Measurements from ENCODE around the gene SH3RF3. TPM values are rescaled to one million over a fixed set of nuclear protein-coding genes. Genes with fewer than 3 reads are reported as not detected.

The SH3RF3 gene
- total RNA-seq, 1 donor from 2014 or later: 0.28 TPM

- Histone ChIP-seq H2AFZ (replicated peaks) (no peak overlapping the region), H3K27me3 (no peaks in the 10 kb centered on the region), H3K79me2 (ENCODE audit: low read depth) (no peaks in the 10 kb centered on the region), H4K20me1 (ENCODE audit: low read depth) (no peaks in the 10 kb centered on the region), H3K4me3 (no peak overlapping the region), H3F3A (ENCODE audit: low read depth) (peaks cover 13% of the 10 kb centered on the region), H3K4me1 (peaks cover 23% of the 10 kb centered on the region), H3K9me3 (ENCODE audit: low read depth) (no peaks in the 10 kb centered on the region), H3K36me3 (no peaks in the 10 kb centered on the region), H3K27ac (no peak overlapping the region), H3K9ac (no peak overlapping the region), H3K4me2 (no peak overlapping the region)
- Mint-ChIP-seq H3K9me3 (no peaks in the 10 kb centered on the region), H3K27ac (no peak overlapping the region), H3K27me3 (ENCODE audit: insufficient read depth, low read depth) (peaks cover 24% of the 10 kb centered on the region), H3K36me3 (no peaks in the 10 kb centered on the region), H3K4me1 (peaks cover 61% of the 10 kb centered on the region), H3K4me3 (no peak overlapping the region)
- DNase-seq (ENCODE audit: low spot score): no peak
- no peak for TF ChIP-seq CTCF (IDR thresholded peaks at IDR 0.05)
- no peak for TF ChIP-seq EZH2 (IDR thresholded peaks at IDR 0.05)
- no peak for TF ChIP-seq EZH2phosphoT487 (IDR thresholded peaks at IDR 0.05)
These were observed 258.3 kb downstream of the SH3RF3 start for GRCh38 chr2:109387221-109387735.

- Mint-ChIP-seq H3K27me3 (ENCODE audit: insufficient read depth, low read depth) (peaks cover 24% of the 10 kb centered on the region), H3K4me1 (peaks cover 55% of the 10 kb centered on the region), H3K4me3 (peak overlapping the region; percentile 2), H3K36me3 (no peaks in the 10 kb centered on the region), H3K9me3 (no peaks in the 10 kb centered on the region), H3K27ac (peak overlapping the region; percentile 0)
- no peak overlapping the region for H3K27ac ChIP-seq
- H2AFZ ChIP-seq (replicated peaks): no peak overlapping the region
- no peaks in the 10 kb centered on the region for H3K27me3 ChIP-seq
- DNase-seq (ENCODE audit: low spot score): no peak
- TF ChIP-seq CTCF (IDR thresholded peaks at IDR 0.05): no peak
- no peak for TF ChIP-seq EZH2phosphoT487 (IDR thresholded peaks at IDR 0.05)
- no peak for TF ChIP-seq EZH2 (IDR thresholded peaks at IDR 0.05)
- H3K9ac ChIP-seq: no peak overlapping the region
- H3K36me3 ChIP-seq: no peaks in the 10 kb centered on the region
- H3K4me1 ChIP-seq: peaks cover 19% of the 10 kb centered on the region
- H3K9me3 ChIP-seq (ENCODE audit: low read depth): no peaks in the 10 kb centered on the region
- H3K4me3 ChIP-seq: no peak overlapping the region
- H3F3A ChIP-seq (ENCODE audit: low read depth): peaks cover 13% of the 10 kb centered on the region
- no peak overlapping the region for H3K4me2 ChIP-seq
- H4K20me1 ChIP-seq (ENCODE audit: low read depth): no peaks in the 10 kb centered on the region
- H3K79me2 ChIP-seq (ENCODE audit: low read depth): no peaks in the 10 kb centered on the region
These were observed 258.9 kb downstream of the SH3RF3 start for GRCh38 chr2:109387778-109388469.

GRCh38 chr2:109391243-109391642 lies 262.2 kb downstream of the SH3RF3 start:
- H3K9me3 Mint-ChIP-seq: no peaks in the 10 kb centered on the region
- H3K36me3 Mint-ChIP-seq: no peaks in the 10 kb centered on the region
- H3K27me3 ChIP-seq: no peaks in the 10 kb centered on the region
- H3K79me2 ChIP-seq (ENCODE audit: low read depth): no peaks in the 10 kb centered on the region
- H3F3A ChIP-seq (ENCODE audit: low read depth): peaks cover 9% of the 10 kb centered on the region
- H3K9me3 ChIP-seq (ENCODE audit: low read depth): no peaks in the 10 kb centered on the region
- DNase-seq (ENCODE audit: low spot score): no peak
- no peak overlapping the region for H3K4me2 ChIP-seq
- H3K4me3 ChIP-seq: no peak overlapping the region
- peaks cover 16% of the 10 kb centered on the region for H3K4me1 ChIP-seq
- H3K4me3 Mint-ChIP-seq: no peak overlapping the region
- H3K4me1 Mint-ChIP-seq: peaks cover 54% of the 10 kb centered on the region
- no peaks in the 10 kb centered on the region for H4K20me1 ChIP-seq (ENCODE audit: low read depth)
- no peak overlapping the region for H3K27ac ChIP-seq
- no peak overlapping the region for H2AFZ ChIP-seq (replicated peaks)
- no peak for TF ChIP-seq CTCF (IDR thresholded peaks at IDR 0.05)
- TF ChIP-seq EZH2 (IDR thresholded peaks at IDR 0.05): no peak
- TF ChIP-seq EZH2phosphoT487 (IDR thresholded peaks at IDR 0.05): no peak
- no peaks in the 10 kb centered on the region for H3K36me3 ChIP-seq
- H3K27me3 Mint-ChIP-seq (ENCODE audit: insufficient read depth, low read depth): peaks cover 18% of the 10 kb centered on the region
- no peak overlapping the region for H3K27ac Mint-ChIP-seq
- H3K9ac ChIP-seq: no peak overlapping the region
